Activated CD8-positive, alpha-beta T cell treated with anti-CD3 and anti-CD28 coated beads for 36 hours (primary cell): Measurements from ENCODE around the gene ASTN1. TPM values are rescaled to one million over a fixed set of nuclear protein-coding genes. Genes with fewer than 3 reads are reported as not detected.

Experiments
- ATAC-seq: fragments of 200-7000 bp; cut with Tn5 transposase; one replicate; pipeline ENCODE4 v1.10.0; 2021; ENCODE audit warnings: mild to moderate bottlenecking, moderate library complexity
- CTCF ChIA-PET: fragments of 350-600 bp; sonication (Branson Sonifier 250); formaldehyde crosslinking; loops from one replicate; lab custom pipeline; 2021; ENCODE audit warnings: antibody characterized with exemption; lab: Charles Lee
- POLR2A ChIA-PET: fragments of 350-600 bp; sonication (Branson Sonifier 250); formaldehyde crosslinking; loops from one replicate; lab custom pipeline; 2021; ENCODE audit warnings: antibody characterized with exemption; lab: Charles Lee
- DNase-seq: peaks from one replicate; pipeline ENCODE4 v3.0.0-alpha.2; 2020
- H3K27ac Mint-ChIP-seq: one replicate; pipeline ENCODE4 v1.8.0; 2021; ENCODE audit warnings: mild to moderate bottlenecking, mixed read lengths
- H3K27me3 Mint-ChIP-seq: one replicate; pipeline ENCODE4 v1.8.0; 2021; ENCODE audit warnings: mixed read lengths
- H3K36me3 Mint-ChIP-seq: one replicate; pipeline ENCODE4 v1.8.0; 2021; ENCODE audit warnings: low read depth, mixed read lengths
- H3K4me1 Mint-ChIP-seq: one replicate; pipeline ENCODE4 v1.8.0; 2021; ENCODE audit warnings: low read depth, mixed read lengths
- H3K4me3 Mint-ChIP-seq: one replicate; pipeline ENCODE4 v1.8.0; 2021; ENCODE audit warnings: mild to moderate bottlenecking, moderate library complexity, mixed read lengths
- H3K9me3 Mint-ChIP-seq: one replicate; pipeline ENCODE4 v1.8.0; 2021; ENCODE audit warnings: mixed read lengths
- CTCF ChIP-seq: fragments of 200-600 bp; IDR thresholded peaks from one replicate; pipeline ENCODE4 v1.8.0; 2022; ENCODE audit warnings: antibody characterized with exemption, mild to moderate bottlenecking
- intact Hi-C: fragments of 100-400 bp; cut with micrococcal nuclease; formaldehyde crosslinking; loops from one replicate; pipeline ENCODE4 v1.10.0; 2022
- total RNA-seq, 2 experiments: library from RNA; stranded (reverse); gene quantifications; one replicate each; pipeline ENCODE4 v1.2.3, GENCODE V29; 2021

The ASTN1 gene
- total RNA-seq, 2 experiments from 2014 or later = not detected

GRCh38 chr1:176829261-176829660 lies 335.3 kb downstream of the ASTN1 start:
- DNase-seq = no peak
- Mint-ChIP-seq H3K27me3 (no peaks in the 10 kb centered on the region), H3K27ac (no peak overlapping the region), H3K4me3 (no peak overlapping the region), H3K9me3 (no peaks in the 10 kb centered on the region), H3K36me3 (no peaks in the 10 kb centered on the region), H3K4me1 (no peaks in the 10 kb centered on the region)
- intact Hi-C loops = no loop called here
- ATAC-seq = no peak
- CTCF ChIA-PET = no interaction called here
- POLR2A ChIA-PET = no interaction called here
- TF ChIP-seq CTCF = no peak

- Mint-ChIP-seq H3K27ac (no peak overlapping the region), H3K36me3 (no peaks in the 10 kb centered on the region), H3K9me3 (no peaks in the 10 kb centered on the region), H3K4me3 (no peak overlapping the region), H3K4me1 (no peaks in the 10 kb centered on the region), H3K27me3 (no peaks in the 10 kb centered on the region)
- no peak for DNase-seq
- POLR2A ChIA-PET = no interaction called here
- intact Hi-C loops = no loop called here
- no peak for TF ChIP-seq CTCF
- CTCF ChIA-PET = no interaction called here
- no peak for ATAC-seq
These were observed 338.2 kb downstream of the ASTN1 start for GRCh38 chr1:176826265-176826664.

GRCh38 chr1:176820391-176821031 lies 344.0 kb downstream of the ASTN1 start:
- intact Hi-C loops = no loop called here
- Mint-ChIP-seq H3K36me3 (no peaks in the 10 kb centered on the region), H3K27me3 (no peaks in the 10 kb centered on the region), H3K9me3 (no peaks in the 10 kb centered on the region), H3K27ac (no peak overlapping the region), H3K4me3 (no peak overlapping the region), H3K4me1 (no peaks in the 10 kb centered on the region)
- no peak for ATAC-seq
- no peak for TF ChIP-seq CTCF
- ChIA-PET POLR2A (no interaction called here), CTCF (no interaction called here)
- no peak for DNase-seq

GRCh38 chr1:176816232-176816631 lies 348.3 kb downstream of the ASTN1 start:
- H3K4me3 Mint-ChIP-seq = no peak overlapping the region
- POLR2A ChIA-PET = no interaction called here
- no peak for TF ChIP-seq CTCF
- no peak overlapping the region for H3K27ac Mint-ChIP-seq
- H3K36me3 Mint-ChIP-seq = no peaks in the 10 kb centered on the region
- CTCF ChIA-PET = interaction anchor here (0.7 kb wide), 1 partner anchor 650 kb away, joined by 3 read pairs; no protein-coding TSS in a partner anchor
- no peaks in the 10 kb centered on the region for H3K4me1 Mint-ChIP-seq
- ATAC-seq = no peak
- peaks cover 1% of the 10 kb centered on the region for H3K27me3 Mint-ChIP-seq
- H3K9me3 Mint-ChIP-seq = no peaks in the 10 kb centered on the region
- intact Hi-C loops = no loop called here
- DNase-seq = no peak

- TF ChIP-seq CTCF = no peak
- no peaks in the 10 kb centered on the region for H3K36me3 Mint-ChIP-seq
- CTCF ChIA-PET = no interaction called here
- H3K9me3 Mint-ChIP-seq = no peaks in the 10 kb centered on the region
- no peaks in the 10 kb centered on the region for H3K4me1 Mint-ChIP-seq
- H3K4me3 Mint-ChIP-seq = no peak overlapping the region
- intact Hi-C loops = no loop called here
- DNase-seq (no peak), ATAC-seq (no peak)
- POLR2A ChIA-PET = no interaction called here
- H3K27me3 Mint-ChIP-seq = peaks cover 1% of the 10 kb centered on the region
- H3K27ac Mint-ChIP-seq = no peak overlapping the region
These were observed 348.9 kb downstream of the ASTN1 start for GRCh38 chr1:176815621-176816020.
